Activated B cell treated with CpG ODN at 0.5 μM for 24 hours (primary cell): ENCODE data around the gene IFT52. TPM values are rescaled to one million over a fixed set of nuclear protein-coding genes. Genes with fewer than 3 reads are reported as not detected.

Source experiments
- ATAC-seq: fragments of 200-7000 bp; cut with Tn5 transposase; one replicate; pipeline ENCODE4 v1.10.0; 2021; ENCODE audit warnings: low read depth, mild to moderate bottlenecking, moderate library complexity
- CTCF ChIA-PET: fragments of 350-600 bp; sonication (Branson Sonifier 250); formaldehyde crosslinking; loops from one replicate; lab custom pipeline; 2021; ENCODE audit warnings: antibody characterized with exemption; lab: Charles Lee
- POLR2A ChIA-PET: fragments of 350-600 bp; sonication (Branson Sonifier 250); formaldehyde crosslinking; loops from one replicate; lab custom pipeline; 2021; ENCODE audit warnings: antibody characterized with exemption; lab: Charles Lee
- DNase-seq: peaks from one replicate; pipeline ENCODE4 v3.0.0; 2022
- H3K27ac Mint-ChIP-seq: one replicate; pipeline ENCODE4 v1.8.0; 2020; ENCODE audit warnings: mixed read lengths
- H3K27me3 Mint-ChIP-seq: one replicate; pipeline ENCODE4 v1.8.0; 2021; ENCODE audit warnings: mixed read lengths
- H3K36me3 Mint-ChIP-seq: one replicate; pipeline ENCODE4 v1.8.0; 2021; ENCODE audit warnings: low read depth, mixed read lengths
- H3K4me1 Mint-ChIP-seq: one replicate; pipeline ENCODE4 v1.8.0; 2021; ENCODE audit warnings: mixed read lengths
- H3K4me3 Mint-ChIP-seq: one replicate; pipeline ENCODE4 v1.8.0; 2020; ENCODE audit warnings: mild to moderate bottlenecking, mixed read lengths
- H3K9me3 Mint-ChIP-seq: one replicate; pipeline ENCODE4 v1.8.0; 2020; ENCODE audit warnings: mixed read lengths
- CTCF ChIP-seq: fragments of 200-600 bp; IDR thresholded peaks from one replicate; pipeline ENCODE4 v1.8.0; 2022; ENCODE audit warnings: antibody characterized with exemption, mild to moderate bottlenecking
- intact Hi-C: fragments of 100-400 bp; cut with micrococcal nuclease; formaldehyde crosslinking; loops from one replicate; pipeline ENCODE4 v1.15.1; 2024
- total RNA-seq: library from RNA; stranded (reverse); gene quantifications from 2 replicates; pipeline ENCODE4 v1.2.3, GENCODE V29; 2022

Gene IFT52
- total RNA-seq, 1 donor from 2014 or later = 18.7 TPM

GRCh38 chr20:43667341-43668132 is 76.8 kb downstream of the IFT52 start:
- Mint-ChIP-seq H3K27me3 (no peaks in the 10 kb centered on the region), H3K36me3 (peaks cover 21% of the 10 kb centered on the region), H3K27ac (peak overlapping the region; percentile 92), H3K4me1 (peaks cover 54% of the 10 kb centered on the region), H3K4me3 (peak overlapping the region; percentile 89), H3K9me3 (no peaks in the 10 kb centered on the region)
- ChIA-PET CTCF (interaction anchor here (1.2 kb wide), 3 partner anchors 14 to 84 kb away, joined by 4 to 9 read pairs (median 9); no protein-coding TSS in a partner anchor), POLR2A (interaction anchor here (0.6 to 10.1 kb wide), 19 partner anchors 9 to 1295 kb away, joined by 3 to 287 read pairs (median 7); partner anchors contain the start of genes IFT52 and SRSF6)
- intact Hi-C loops = loop anchor here (1.0 to 5.0 kb wide), 5 partner anchors 15 to 545 kb away; partner anchors contain the start of genes IFT52, OSER1 and SRSF6
- DNase-seq = peak; percentile 65
- peak; percentile 62 for ATAC-seq
- TF ChIP-seq CTCF = no peak

- ChIA-PET POLR2A (interaction anchor here (10.1 kb wide), 1 partner anchor 11 kb away, joined by 287 read pairs; no protein-coding TSS in a partner anchor), CTCF (no interaction called here)
- H3K27me3 Mint-ChIP-seq = no peaks in the 10 kb centered on the region
- H3K27ac Mint-ChIP-seq = peak overlapping the region; percentile 92
- peaks cover 50% of the 10 kb centered on the region for H3K4me1 Mint-ChIP-seq
- peaks cover 33% of the 10 kb centered on the region for H3K36me3 Mint-ChIP-seq
- no peak for TF ChIP-seq CTCF
- intact Hi-C loops = loop anchor here (5.0 kb wide), 1 partner anchor 543 kb away; the partner anchor contains the start of gene OSER1
- no peak for ATAC-seq
- H3K9me3 Mint-ChIP-seq = no peaks in the 10 kb centered on the region
- DNase-seq = no peak
- peak overlapping the region; percentile 13 for H3K4me3 Mint-ChIP-seq
Observed at GRCh38 chr20:43669332-43669731, 78.6 kb downstream of the IFT52 start.

- Mint-ChIP-seq H3K9me3 (no peaks in the 10 kb centered on the region), H3K27ac (peak overlapping the region; percentile 92), H3K4me1 (peaks cover 40% of the 10 kb centered on the region), H3K36me3 (peaks cover 39% of the 10 kb centered on the region), H3K27me3 (no peaks in the 10 kb centered on the region), H3K4me3 (no peak overlapping the region)
- ChIA-PET POLR2A (interaction anchor here (0.6 to 10.1 kb wide), 3 partner anchors 10 to 42 kb away, joined by 3 to 287 read pairs (median 5); no protein-coding TSS in a partner anchor), CTCF (interaction anchor here (1.0 to 2.1 kb wide), 2 partner anchors 11 to 21 kb away, joined by 5 to 8 read pairs; no protein-coding TSS in a partner anchor)
- ATAC-seq (no peak), DNase-seq (no peak)
- intact Hi-C loops = no loop called here
- TF ChIP-seq CTCF = no peak
Observed at GRCh38 chr20:43670423-43670822, 79.7 kb downstream of the IFT52 start.

GRCh38 chr20:43676368-43676767 is 85.6 kb downstream of the IFT52 start:
- POLR2A ChIA-PET = no interaction called here
- TF ChIP-seq CTCF = no peak
- Mint-ChIP-seq H3K27ac (no peak overlapping the region), H3K27me3 (no peaks in the 10 kb centered on the region), H3K9me3 (no peaks in the 10 kb centered on the region), H3K4me1 (peaks cover 42% of the 10 kb centered on the region), H3K36me3 (peaks cover 58% of the 10 kb centered on the region), H3K4me3 (no peak overlapping the region)
- CTCF ChIA-PET = no interaction called here
- intact Hi-C loops = no loop called here
- no peak for DNase-seq
- no peak for ATAC-seq

GRCh38 chr20:43680981-43681380 is 90.2 kb downstream of the IFT52 start:
- Mint-ChIP-seq H3K27ac (peak overlapping the region; percentile 97), H3K36me3 (peaks cover 43% of the 10 kb centered on the region), H3K27me3 (no peaks in the 10 kb centered on the region), H3K4me3 (peak overlapping the region; percentile 73), H3K9me3 (no peaks in the 10 kb centered on the region), H3K4me1 (peaks cover 66% of the 10 kb centered on the region)
- ChIA-PET POLR2A (interaction anchor here (0.5 to 5.3 kb wide), 16 partner anchors 8 to 1219 kb away, joined by 3 to 287 read pairs (median 8); partner anchors contain the start of genes IFT52, MYBL2 and SRSF6), CTCF (interaction anchor here (0.7 to 2.7 kb wide), 6 partner anchors 9 to 143 kb away, joined by 3 to 9 read pairs (median 8); partner anchors contain the start of gene IFT52)
- TF ChIP-seq CTCF = no peak
- intact Hi-C loops = loop anchor here (5.0 kb wide), 2 partner anchors 906 to 966 kb away; no protein-coding TSS in a partner anchor
- no peak for ATAC-seq
- no peak for DNase-seq
